Neural cell (in vitro differentiated cells): ENCODE results near the gene HOXA5. TPM values are rescaled to one million over a fixed set of nuclear protein-coding genes. Genes with fewer than 3 reads are reported as not detected.

ENCODE experiments used
- H2AFZ ChIP-seq: fragments of 200-600, 300-800 bp; sonication (generic), shearing (Covaris generic); 2 replicates; pipeline ENCODE4 v1.6.0; 2014; ENCODE audit warnings: low read depth, mild to moderate bottlenecking, antibody characterized with exemption, low read length, moderate library complexity
- H3F3A ChIP-seq: fragments of 200-600 bp; shearing (Covaris generic); 2 replicates; pipeline ENCODE4 v1.6.1; 2016; ENCODE audit warnings: mild to moderate bottlenecking, moderate library complexity, mixed read lengths, antibody characterized with exemption, low read length; ENCODE audit not compliant: insufficient read depth, poor library complexity, severe bottlenecking
- H3K27ac ChIP-seq: fragments of 200-600, 300-800 bp; sonication (generic), shearing (Covaris generic); 2 replicates; pipeline ENCODE4 v1.5.1; 2014; ENCODE audit warnings: mild to moderate bottlenecking, low read length, moderate library complexity
- H3K27me3 ChIP-seq: fragments of 300-800, 200-600 bp; sonication (generic), shearing (Covaris generic); 2 replicates; pipeline ENCODE4 v1.6.0; 2014; ENCODE audit warnings: mild to moderate bottlenecking, low read depth, low read length, moderate library complexity; ENCODE audit not compliant: insufficient read depth
- H3K36me3 ChIP-seq: fragments of 300-800, 200-600 bp; sonication (generic), shearing (Covaris generic); 2 replicates; pipeline ENCODE4 v1.5.1; 2014; ENCODE audit warnings: mild to moderate bottlenecking, antibody characterized with exemption, low read length, moderate library complexity; ENCODE audit not compliant: insufficient read depth
- H3K4me2 ChIP-seq: fragments of 300-800, 200-600 bp; sonication (generic), shearing (Covaris generic); 2 replicates; pipeline ENCODE4 v1.6.0; 2014; ENCODE audit warnings: mild to moderate bottlenecking, low read length
- H3K4me3 ChIP-seq: fragments of 300-800, 200-600 bp; sonication (generic), shearing (Covaris generic); 2 replicates; pipeline ENCODE4 v1.5.1; 2014; ENCODE audit warnings: mild to moderate bottlenecking, low read length, moderate library complexity
- H3K79me2 ChIP-seq: fragments of 200-600 bp; shearing (Covaris generic); replicated peaks from 2 replicates; pipeline ENCODE4 v1.6.0; 2014; ENCODE audit warnings: mild to moderate bottlenecking, low read length, moderate library complexity; ENCODE audit not compliant: insufficient read depth
- H3K9ac ChIP-seq: fragments of 300-800, 200-600 bp; sonication (generic), shearing (Covaris generic); 2 replicates; pipeline ENCODE4 v1.6.1; 2016; ENCODE audit warnings: mild to moderate bottlenecking, low read length, mixed read lengths
- H3K9me2 ChIP-seq: fragments of 200-600 bp; shearing (Covaris generic); 2 replicates; pipeline ENCODE4 v1.6.1; 2016; ENCODE audit warnings: mild to moderate bottlenecking, low read length, mixed read lengths; ENCODE audit not compliant: insufficient read depth
- H3K9me3 ChIP-seq: fragments of 200-600, 300-800 bp; sonication (generic), shearing (Covaris generic); 2 replicates; pipeline ENCODE4 v1.6.1; 2016; ENCODE audit warnings: mild to moderate bottlenecking, mixed run types, low read length, moderate library complexity, mixed read lengths
- H4K20me1 ChIP-seq: fragments of 200-600 bp; shearing (Covaris generic); 2 replicates; pipeline ENCODE4 v1.6.1; 2016; ENCODE audit warnings: mild to moderate bottlenecking, mixed run types; ENCODE audit not compliant: insufficient read depth
- CTCF ChIP-seq: fragments of 450-650 bp; IDR thresholded peaks from 2 replicates; pipeline ENCODE4 v1.5.1; 2014; ENCODE audit warnings: antibody characterized with exemption, mild to moderate bottlenecking, moderate library complexity; ENCODE audit not compliant: poor library complexity, severe bottlenecking
- EP300 ChIP-seq: fragments of 450-650 bp; conservative IDR thresholded peaks from 2 replicates; pipeline ENCODE4 v1.6.1; 2014; ENCODE audit warnings: antibody characterized with exemption, mild to moderate bottlenecking, moderate library complexity; ENCODE audit not compliant: poor library complexity, severe bottlenecking
- EZH2 ChIP-seq: fragments of 200-600, 300-800 bp; shearing (Covaris generic), sonication (generic); IDR thresholded peaks from 2 replicates; pipeline ENCODE4 v1.6.1; 2014; ENCODE audit warnings: antibody characterized with exemption, low read length, borderline replicate concordance, mild to moderate bottlenecking; ENCODE audit not compliant: insufficient read depth, poor library complexity, severe bottlenecking
- MXI1 ChIP-seq: fragments of 450-650 bp; conservative IDR thresholded peaks from 2 replicates; pipeline ENCODE4 v1.6.1; 2014; ENCODE audit warnings: antibody characterized with exemption, mild to moderate bottlenecking; ENCODE audit not compliant: poor library complexity, severe bottlenecking
- POLR2AphosphoS5 ChIP-seq: IDR thresholded peaks from 2 replicates; pipeline ENCODE4 v1.6.1; 2012
- RAD21 ChIP-seq: fragments of 450-650 bp; conservative IDR thresholded peaks from 2 replicates; pipeline ENCODE4 v1.6.1; 2014; ENCODE audit warnings: antibody characterized with exemption, mild to moderate bottlenecking, moderate library complexity
- REST ChIP-seq: IDR thresholded peaks from 2 replicates; pipeline ENCODE4 v1.6.1; 2012; ENCODE audit warnings: borderline replicate concordance
- SMC3 ChIP-seq: fragments of 450-650 bp; conservative IDR thresholded peaks from 2 replicates; pipeline ENCODE4 v1.6.1; 2014; ENCODE audit warnings: antibody characterized with exemption, mild to moderate bottlenecking, moderate library complexity; ENCODE audit not compliant: poor library complexity
- TAF1 ChIP-seq: IDR thresholded peaks from 2 replicates; pipeline ENCODE4 v1.6.1; 2012; ENCODE audit warnings: low read depth
- polyA plus RNA-seq: library from polyadenylated mRNA; depleted of rRNA; stranded (reverse); fragments of >200 nt; gene quantifications from 2 replicates; pipeline ENCODE4 v1.2.3, GENCODE V29; 2014

Gene HOXA5
- polyA plus RNA-seq, 1 donor from 2014 or later = not detected

GRCh38 chr7:27149842-27150567 is 6.5 kb upstream of the HOXA5 start:
- Histone ChIP-seq H3K79me2 (no peaks in the 10 kb centered on the region), H3K4me2 (no peak overlapping the region), H3K36me3 (no peaks in the 10 kb centered on the region), H4K20me1 (no peaks in the 10 kb centered on the region), H3K27ac (no peak overlapping the region), H3F3A (no peaks in the 10 kb centered on the region), H2AFZ (no peak overlapping the region), H3K27me3 (peaks cover 100% of the 10 kb centered on the region), H3K9me3 (peaks cover 27% of the 10 kb centered on the region), H3K4me3 (no peak overlapping the region), H3K9ac (no peak overlapping the region), H3K9me2 (no peaks in the 10 kb centered on the region)
- TF ChIP-seq REST = no peak
- no peak for TF ChIP-seq EZH2
- TF ChIP-seq POLR2AphosphoS5 = no peak
- no peak for TF ChIP-seq CTCF
- no peak for TF ChIP-seq TAF1
- no peak for TF ChIP-seq MXI1
- TF ChIP-seq SMC3 = no peak
- no peak for TF ChIP-seq RAD21
- no peak for TF ChIP-seq EP300

- H4K20me1 ChIP-seq = no peaks in the 10 kb centered on the region
- no peak overlapping the region for H3K4me2 ChIP-seq
- no peak overlapping the region for H3K27ac ChIP-seq
- no peak overlapping the region for H2AFZ ChIP-seq
- TF ChIP-seq MXI1 = no peak
- TF ChIP-seq EZH2 = no peak
- TF ChIP-seq RAD21 = no peak
- no peak for TF ChIP-seq SMC3
- no peak for TF ChIP-seq POLR2AphosphoS5
- TF ChIP-seq REST = no peak
- TF ChIP-seq TAF1 = no peak
- TF ChIP-seq CTCF = no peak
- no peak for TF ChIP-seq EP300
- peaks cover 37% of the 10 kb centered on the region for H3K9me3 ChIP-seq
- peaks cover 100% of the 10 kb centered on the region for H3K27me3 ChIP-seq
- H3K4me3 ChIP-seq = no peak overlapping the region
- no peak overlapping the region for H3K9ac ChIP-seq
- no peaks in the 10 kb centered on the region for H3F3A ChIP-seq
- no peaks in the 10 kb centered on the region for H3K9me2 ChIP-seq
- no peaks in the 10 kb centered on the region for H3K79me2 ChIP-seq
- H3K36me3 ChIP-seq = no peaks in the 10 kb centered on the region
These were observed 5.5 kb upstream of the HOXA5 start for GRCh38 chr7:27148756-27149641.
